Hepatocyte (in vitro differentiated cells): ENCODE measurements around the gene PDZK1. TPM values are rescaled to one million over a fixed set of nuclear protein-coding genes. Genes with fewer than 3 reads are reported as not detected.
A peak's percentile ranks its signal among the peaks of the same experiment; 100 is the strongest.

ENCODE experiments used
- DNase-seq: peaks from one replicate; pipeline ENCODE4 v3.0.0-alpha.2; 2016; ENCODE audit warnings: low spot score
- H2AFZ ChIP-seq: fragments of 200-600 bp; sonication (generic); 2 replicates; pipeline ENCODE4 v1.6.0; 2016; ENCODE audit warnings: antibody characterized with exemption, mild to moderate bottlenecking
- H3K27ac ChIP-seq: fragments of 200-600 bp; sonication (generic); 2 replicates; pipeline ENCODE4 v1.5.1; 2016; ENCODE audit warnings: mild to moderate bottlenecking
- H3K27me3 ChIP-seq: fragments of 200-600 bp; sonication (generic); 2 replicates; pipeline ENCODE4 v1.6.1; 2016
- H3K36me3 ChIP-seq: fragments of 200-600 bp; sonication (generic); replicated peaks from 2 replicates; pipeline ENCODE4 v1.5.1; 2016; ENCODE audit warnings: low read depth; ENCODE audit not compliant: insufficient read depth
- H3K4me1 ChIP-seq: fragments of 200-600 bp; sonication (generic); 2 replicates; pipeline ENCODE4 v1.5.1; 2016; ENCODE audit warnings: mild to moderate bottlenecking, moderate library complexity; ENCODE audit not compliant: insufficient read depth
- H3K4me2 ChIP-seq: fragments of 200-600 bp; sonication (generic); 2 replicates; pipeline ENCODE4 v1.6.0; 2016
- H3K4me3 ChIP-seq: fragments of 200-600 bp; sonication (generic); 2 replicates; pipeline ENCODE4 v1.5.1; 2016; ENCODE audit warnings: mild to moderate bottlenecking
- H3K79me2 ChIP-seq: fragments of 200-600 bp; sonication (generic); 2 replicates; pipeline ENCODE4 v1.6.0; 2017; ENCODE audit warnings: mild to moderate bottlenecking
- H3K9me2 ChIP-seq: fragments of 200-600 bp; sonication (generic); replicated peaks from 2 replicates; pipeline ENCODE4 v1.6.0; 2017; ENCODE audit warnings: mild to moderate bottlenecking; ENCODE audit not compliant: insufficient read depth
- H3K9me3 ChIP-seq: fragments of 200-600 bp; sonication (generic); 2 replicates; pipeline ENCODE4 v1.5.1; 2016; ENCODE audit warnings: low read depth, mild to moderate bottlenecking
- H4K20me1 ChIP-seq: fragments of 200-600 bp; sonication (generic); 2 replicates; pipeline ENCODE4 v1.6.0; 2016; ENCODE audit warnings: mild to moderate bottlenecking; ENCODE audit not compliant: insufficient read depth, poor library complexity, severe bottlenecking
- EZH2 ChIP-seq: fragments of 200-600 bp; sonication (generic); IDR thresholded peaks from 2 replicates; pipeline ENCODE4 v1.6.1; 2016; ENCODE audit warnings: antibody characterized with exemption, mild to moderate bottlenecking, borderline replicate concordance
- EZH2phosphoT487 ChIP-seq: fragments of 200-600 bp; sonication (generic); IDR thresholded peaks from one replicate; pipeline ENCODE4 v1.6.1; 2018; ENCODE audit warnings: antibody characterized with exemption, mild to moderate bottlenecking, low read depth, moderate library complexity; ENCODE audit not compliant: unreplicated experiment, severe bottlenecking
- WGBS: methylation state at CpG from one replicate; pipeline ENCODE4 v1.1.6; 2016; ENCODE audit warnings: low lambda C conversion rate; ENCODE audit errors: missing lambda C conversion rate; 5-methylcytosine and 5-hydroxymethylcytosine counted together
- polyA plus RNA-seq: library from polyadenylated mRNA; unstranded; fragments of >200 nt; fragmentation: Nextera tagmentation; extraction: Ambion mirVana; gene quantifications from 2 replicates; pipeline ENCODE4 v1.2.1, GENCODE V29; 2016
- total RNA-seq: library from RNA; depleted of rRNA; stranded (reverse); fragments of >200 nt; gene quantifications from 2 replicates; pipeline ENCODE4 v1.2.3, GENCODE V29; 2014
- TF ChIP-seq, protein P1 (sequence below): fragments of 200-600 bp; sonication (generic); IDR thresholded peaks from 2 replicates; pipeline ENCODE4 v1.5.1; 2016; ENCODE audit warnings: antibody characterized with exemption, mild to moderate bottlenecking; ENCODE audit not compliant: poor library complexity

The PDZK1 gene
- total and polyA plus RNA-seq, 2 experiments from 2014 or later: 44.1 to 50.5 TPM

DNA sequence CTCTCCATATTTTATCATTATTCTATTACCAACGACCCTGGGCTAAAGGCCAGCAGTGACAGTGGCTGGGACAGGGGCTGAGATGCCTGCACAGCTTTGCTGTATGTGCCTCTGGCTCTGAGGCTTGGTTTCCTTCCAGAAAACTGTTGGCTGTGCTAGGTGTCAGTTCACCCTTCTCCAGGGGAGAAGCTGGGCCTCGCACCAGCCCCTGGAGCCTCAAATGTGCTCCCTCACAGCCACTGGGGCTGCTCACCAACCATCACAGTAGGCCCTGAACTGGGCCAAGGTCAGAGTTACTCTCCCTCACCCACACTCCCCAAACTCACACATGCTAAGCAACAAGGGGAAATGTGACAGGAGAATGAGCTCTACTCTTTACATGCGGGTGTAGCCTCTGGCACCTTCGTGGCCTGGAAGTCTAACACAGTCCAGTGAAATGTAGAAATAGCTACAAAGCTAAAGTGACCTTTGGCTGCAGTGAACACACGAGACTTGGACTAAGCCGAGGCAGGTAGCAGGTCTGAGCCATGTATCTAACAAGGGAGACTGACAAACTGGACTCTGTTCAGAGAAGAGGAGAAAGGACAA lies 7.5 kb upstream of the PDZK1 start:
- peak; percentile 60 for DNase-seq
- Histone ChIP-seq H3K79me2 (no peaks in the 10 kb centered on the region), H3K27me3 (no peaks in the 10 kb centered on the region), H3K27ac (peak overlapping the region; percentile 75), H3K4me2 (no peak overlapping the region), H2AFZ (no peak overlapping the region), H3K36me3 (no peaks in the 10 kb centered on the region), H4K20me1 (no peaks in the 10 kb centered on the region), H3K9me3 (no peaks in the 10 kb centered on the region), H3K9me2 (no peaks in the 10 kb centered on the region), H3K4me3 (no peak overlapping the region), H3K4me1 (peaks cover 22% of the 10 kb centered on the region)
- no peak for TF ChIP-seq EZH2phosphoT487
- no peak for TF ChIP-seq EZH2
- TF ChIP-seq, protein P1, sequence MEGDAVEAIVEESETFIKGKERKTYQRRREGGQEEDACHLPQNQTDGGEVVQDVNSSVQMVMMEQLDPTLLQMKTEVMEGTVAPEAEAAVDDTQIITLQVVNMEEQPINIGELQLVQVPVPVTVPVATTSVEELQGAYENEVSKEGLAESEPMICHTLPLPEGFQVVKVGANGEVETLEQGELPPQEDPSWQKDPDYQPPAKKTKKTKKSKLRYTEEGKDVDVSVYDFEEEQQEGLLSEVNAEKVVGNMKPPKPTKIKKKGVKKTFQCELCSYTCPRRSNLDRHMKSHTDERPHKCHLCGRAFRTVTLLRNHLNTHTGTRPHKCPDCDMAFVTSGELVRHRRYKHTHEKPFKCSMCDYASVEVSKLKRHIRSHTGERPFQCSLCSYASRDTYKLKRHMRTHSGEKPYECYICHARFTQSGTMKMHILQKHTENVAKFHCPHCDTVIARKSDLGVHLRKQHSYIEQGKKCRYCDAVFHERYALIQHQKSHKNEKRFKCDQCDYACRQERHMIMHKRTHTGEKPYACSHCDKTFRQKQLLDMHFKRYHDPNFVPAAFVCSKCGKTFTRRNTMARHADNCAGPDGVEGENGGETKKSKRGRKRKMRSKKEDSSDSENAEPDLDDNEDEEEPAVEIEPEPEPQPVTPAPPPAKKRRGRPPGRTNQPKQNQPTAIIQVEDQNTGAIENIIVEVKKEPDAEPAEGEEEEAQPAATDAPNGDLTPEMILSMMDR: no peak
- 63% methylated on average over 6 of the region's 6 CpGs for WGBS

DNA sequence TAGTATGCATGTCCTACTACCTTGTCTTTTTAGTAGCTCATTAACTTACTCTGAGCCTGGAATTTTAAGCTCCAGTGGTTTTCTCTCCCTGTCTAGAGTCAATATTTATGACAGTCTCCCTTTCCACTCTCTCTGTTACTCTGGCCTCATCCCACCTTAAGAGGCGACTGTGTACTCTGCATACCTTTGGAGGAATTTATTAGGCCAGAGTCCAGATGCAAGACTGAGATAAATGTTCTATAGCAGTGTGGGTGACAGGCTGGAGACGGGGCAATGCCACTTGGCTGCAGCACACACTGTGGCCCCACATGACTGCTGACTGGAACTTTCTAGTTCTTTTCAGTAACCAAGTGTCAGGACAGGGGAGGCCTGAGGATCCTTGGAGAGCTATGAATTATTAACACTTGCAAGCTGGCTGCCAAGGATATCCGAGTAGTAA lies 4.1 kb upstream of the PDZK1 start:
- 27% methylated on average over 3 of the region's 3 CpGs for WGBS
- TF ChIP-seq EZH2phosphoT487: peak; percentile 77
- TF ChIP-seq EZH2: no peak
- DNase-seq: peak; percentile 82
- Histone ChIP-seq H3K27me3 (no peaks in the 10 kb centered on the region), H3K79me2 (no peaks in the 10 kb centered on the region), H3K4me2 (peak overlapping the region; percentile 25), H4K20me1 (no peaks in the 10 kb centered on the region), H3K4me1 (peaks cover 30% of the 10 kb centered on the region), H2AFZ (no peak overlapping the region), H3K9me2 (no peaks in the 10 kb centered on the region), H3K27ac (peak overlapping the region; percentile 48), H3K9me3 (no peaks in the 10 kb centered on the region), H3K4me3 (no peak overlapping the region), H3K36me3 (no peaks in the 10 kb centered on the region)

DNA sequence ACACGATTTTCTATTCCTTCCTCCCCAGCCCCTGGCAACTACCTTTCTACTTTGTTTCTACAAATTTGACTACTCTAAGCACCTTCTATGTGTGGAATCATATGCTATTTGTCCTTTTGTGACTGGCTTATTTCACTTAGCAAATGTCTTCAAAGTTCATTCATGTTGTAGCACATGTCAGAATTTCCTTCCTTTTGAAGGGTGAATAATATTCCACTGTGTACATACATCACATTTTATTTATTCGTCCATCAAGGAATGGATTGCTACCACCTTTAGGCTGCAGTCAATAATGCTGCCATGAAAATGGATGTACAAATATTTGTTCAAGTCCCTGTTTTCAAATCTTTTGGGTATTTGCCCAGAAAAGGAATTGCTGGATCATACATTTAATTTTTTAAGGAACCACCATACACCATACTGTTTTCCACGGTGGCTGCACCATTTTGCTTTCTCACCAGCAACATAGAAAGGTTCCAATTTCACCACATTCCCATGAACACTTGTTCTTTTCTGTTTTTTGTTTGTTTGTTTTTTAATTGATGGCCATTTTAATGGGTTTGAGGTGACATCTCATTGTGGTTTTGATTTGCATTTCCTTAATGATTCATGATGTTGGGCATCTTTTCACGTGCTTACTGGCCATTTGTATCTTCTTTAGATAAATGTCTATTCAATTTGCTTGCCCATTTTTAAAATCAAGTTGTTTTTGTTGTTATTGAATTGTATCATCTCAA lies 3.3 kb upstream of the PDZK1 start:
- Histone ChIP-seq H4K20me1 (no peaks in the 10 kb centered on the region), H3K9me3 (no peaks in the 10 kb centered on the region), H3K9me2 (no peaks in the 10 kb centered on the region), H3K79me2 (peaks cover 4% of the 10 kb centered on the region), H3K4me1 (peaks cover 36% of the 10 kb centered on the region), H3K4me3 (no peak overlapping the region), H3K36me3 (no peaks in the 10 kb centered on the region), H3K4me2 (peak overlapping the region; percentile 25), H2AFZ (no peak overlapping the region), H3K27ac (no peak overlapping the region), H3K27me3 (no peaks in the 10 kb centered on the region)
- whole genome bisulfite sequencing: 86% methylated on average over 4 of the region's 4 CpGs
- TF ChIP-seq EZH2phosphoT487: no peak
- TF ChIP-seq, protein P1: no peak
- no peak for TF ChIP-seq EZH2
- DNase-seq: no peak

DNA sequence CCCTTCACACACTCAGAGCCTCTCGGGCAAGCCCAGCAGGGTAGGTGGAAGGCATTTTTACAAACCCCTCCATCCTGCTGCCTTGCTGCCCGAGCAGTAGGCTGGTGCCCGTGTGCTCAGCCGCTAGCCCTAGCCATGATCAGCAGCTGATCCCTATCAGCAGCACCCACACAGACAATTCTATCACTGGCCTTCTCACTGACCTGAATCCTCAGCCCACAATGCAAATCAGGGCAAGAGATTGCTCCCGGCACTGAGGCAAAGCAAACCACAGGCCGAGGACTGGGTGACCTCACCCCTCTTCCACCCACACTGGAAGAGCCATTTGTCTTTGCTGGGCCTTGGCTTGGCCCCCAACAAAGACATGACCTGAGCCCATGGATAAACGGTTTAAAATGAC lies 895 bp upstream of the PDZK1 start:
- TF ChIP-seq EZH2phosphoT487 (no peak), EZH2 (no peak)
- TF ChIP-seq, protein P1: no peak
- WGBS: 39% methylated on average over 7 of the region's 7 CpGs
- peak overlapping the region; percentile 91 for H3K27ac ChIP-seq

More for the DNA sequence above, 895 bp upstream of the PDZK1 start:
- Histone ChIP-seq H2AFZ (no peak overlapping the region), H3K4me2 (peak overlapping the region; percentile 71), H3K9me3 (no peaks in the 10 kb centered on the region), H3K4me3 (no peak overlapping the region), H3K4me1 (peaks cover 32% of the 10 kb centered on the region), H3K9me2 (no peaks in the 10 kb centered on the region), H3K36me3 (no peaks in the 10 kb centered on the region), H3K27me3 (no peaks in the 10 kb centered on the region), H3K79me2 (peaks cover 23% of the 10 kb centered on the region), H4K20me1 (no peaks in the 10 kb centered on the region)
- DNase-seq: no peak
